ENCODE measurements around the gene GPR68.

GPR68 gene, protein sequence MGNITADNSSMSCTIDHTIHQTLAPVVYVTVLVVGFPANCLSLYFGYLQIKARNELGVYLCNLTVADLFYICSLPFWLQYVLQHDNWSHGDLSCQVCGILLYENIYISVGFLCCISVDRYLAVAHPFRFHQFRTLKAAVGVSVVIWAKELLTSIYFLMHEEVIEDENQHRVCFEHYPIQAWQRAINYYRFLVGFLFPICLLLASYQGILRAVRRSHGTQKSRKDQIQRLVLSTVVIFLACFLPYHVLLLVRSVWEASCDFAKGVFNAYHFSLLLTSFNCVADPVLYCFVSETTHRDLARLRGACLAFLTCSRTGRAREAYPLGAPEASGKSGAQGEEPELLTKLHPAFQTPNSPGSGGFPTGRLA

DNA sequence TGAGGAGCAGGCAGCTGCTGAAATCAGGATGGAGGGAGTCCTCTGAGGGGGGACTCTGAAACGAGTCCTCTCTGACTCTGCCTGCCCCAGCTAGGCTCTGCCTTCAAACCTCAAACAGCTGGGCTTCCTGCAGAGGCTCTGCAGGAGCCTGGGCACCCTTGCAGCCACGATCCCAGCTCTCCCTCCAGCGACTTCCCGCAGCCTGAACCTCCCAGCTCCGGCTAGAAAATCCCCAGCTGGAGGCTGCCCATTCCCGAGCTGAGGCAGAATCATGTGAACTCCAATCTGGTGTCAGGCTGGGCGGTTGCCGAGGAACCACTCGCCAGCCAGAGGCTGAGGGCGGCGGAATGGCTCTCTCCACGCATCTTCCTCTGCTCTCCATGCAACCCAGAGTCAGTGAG is at the start of gene GPR68:
TSS of gene GPR68 (minus strand) at position 204 of the 401 bp plus-strand sequence. CDS start 9,654 bp downstream, outside the sequence.
- no peak for DNase-seq

DNA sequence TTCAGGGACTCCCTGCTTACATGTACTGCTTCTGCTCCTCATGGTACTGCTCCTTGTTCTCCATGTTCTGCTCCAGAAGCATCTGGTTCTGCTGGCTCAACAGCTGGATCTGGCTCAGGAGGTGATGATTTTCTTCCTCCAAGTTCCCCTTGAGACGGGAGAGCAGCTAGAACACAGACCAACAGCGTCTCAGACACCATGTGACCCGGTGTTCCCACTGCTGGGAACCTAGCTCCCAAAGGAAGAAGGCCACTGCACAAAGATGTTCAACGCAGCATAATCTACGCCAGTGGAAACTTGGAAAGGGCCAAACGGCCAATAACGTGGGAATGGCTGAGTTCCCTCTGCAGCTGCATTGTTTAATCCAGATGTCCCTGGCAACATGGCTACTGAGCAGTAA is 49.6 kb upstream of the GPR68 start:
- no peak for DNase-seq

DNA sequence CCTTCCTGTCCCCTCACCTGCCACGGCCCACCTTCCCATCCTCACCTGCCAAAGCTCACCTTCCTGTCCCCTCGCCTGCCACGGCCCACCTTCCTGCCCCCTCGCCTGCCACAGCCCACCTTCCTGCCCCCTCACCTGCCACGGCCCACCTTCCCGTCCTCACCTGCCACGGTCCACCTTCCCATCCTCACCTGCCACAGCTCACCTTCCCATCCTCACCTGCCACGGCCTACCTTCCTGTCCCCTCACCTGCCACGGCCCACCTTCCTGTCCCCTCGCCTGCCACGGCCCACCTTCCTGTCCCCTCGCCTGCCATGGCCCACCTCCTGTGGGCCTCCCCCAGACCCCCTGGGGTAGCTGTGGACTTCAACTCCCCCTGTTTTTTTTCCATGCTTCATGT is 48.8 kb upstream of the GPR68 start:
- DNase-seq: no peak

DNA sequence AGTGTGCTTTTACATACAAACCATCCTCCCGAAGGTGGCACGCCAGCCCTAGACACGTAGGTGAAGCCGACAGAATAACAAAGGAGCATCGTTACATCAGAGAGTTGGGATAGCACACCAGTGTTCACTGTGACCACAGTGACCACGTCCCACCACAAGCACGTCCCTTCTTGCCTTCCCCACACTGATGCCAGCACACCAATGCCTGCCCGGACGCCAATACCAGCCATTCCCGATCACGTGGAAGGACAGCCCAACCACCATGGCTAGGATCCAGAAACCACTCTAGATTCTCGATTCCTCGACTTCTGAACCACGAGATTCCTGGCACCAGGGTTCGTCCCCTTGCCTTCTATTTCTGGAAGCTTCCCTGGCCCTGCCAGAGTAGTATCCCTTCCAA is 48.0 kb upstream of the GPR68 start:
- DNase-seq: no peak

DNA sequence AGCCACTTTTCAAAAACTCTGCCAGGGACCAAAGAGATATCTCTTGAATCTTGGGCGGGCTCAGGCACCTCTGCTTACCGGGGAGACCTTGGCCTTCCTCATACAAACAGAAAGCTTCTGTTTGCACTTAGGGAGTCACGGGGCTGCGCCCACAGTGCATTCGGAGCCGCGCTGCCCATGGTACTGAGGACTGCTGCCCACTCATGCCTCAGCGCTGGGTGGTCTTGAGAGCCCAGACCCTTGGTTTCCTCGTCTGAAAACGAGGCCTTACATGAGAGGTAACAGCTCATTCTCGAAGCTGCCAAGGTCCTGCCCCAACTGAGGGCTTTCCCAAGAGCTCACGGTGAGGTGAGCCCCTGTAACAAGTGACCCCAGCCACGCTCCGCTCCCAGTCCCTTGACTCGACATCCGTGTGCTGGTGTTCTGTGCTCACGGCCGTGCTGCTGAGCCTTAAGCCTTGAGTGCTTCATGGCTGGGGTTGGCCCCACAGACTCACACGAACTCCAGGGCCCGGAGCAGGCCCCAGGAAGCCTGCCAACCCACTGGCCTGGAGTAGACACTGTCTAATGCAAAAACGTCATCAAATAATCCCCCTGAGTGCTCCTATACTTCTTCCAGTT is 47.4 kb upstream of the GPR68 start:
- no peak for DNase-seq

DNA sequence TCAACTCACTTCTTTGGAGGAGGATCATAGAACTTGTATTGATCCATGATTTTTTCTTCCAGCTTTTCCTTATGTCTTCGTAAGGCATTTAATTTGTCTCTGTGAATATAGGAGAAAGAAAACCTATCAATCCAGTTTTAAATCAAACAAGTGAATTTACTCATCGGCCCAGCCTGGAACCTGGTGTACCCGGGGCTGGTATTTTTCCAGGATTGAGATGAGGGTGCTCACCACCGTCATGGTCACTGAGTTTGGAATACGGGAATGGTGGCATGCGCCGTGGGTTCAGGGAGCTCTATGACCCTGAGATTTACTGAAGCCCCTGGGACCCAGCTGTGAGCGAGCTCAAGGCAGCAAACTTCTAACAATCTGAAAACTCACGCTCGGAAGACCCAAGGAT is 46.5 kb upstream of the GPR68 start:
- DNase-seq: no peak

DNA sequence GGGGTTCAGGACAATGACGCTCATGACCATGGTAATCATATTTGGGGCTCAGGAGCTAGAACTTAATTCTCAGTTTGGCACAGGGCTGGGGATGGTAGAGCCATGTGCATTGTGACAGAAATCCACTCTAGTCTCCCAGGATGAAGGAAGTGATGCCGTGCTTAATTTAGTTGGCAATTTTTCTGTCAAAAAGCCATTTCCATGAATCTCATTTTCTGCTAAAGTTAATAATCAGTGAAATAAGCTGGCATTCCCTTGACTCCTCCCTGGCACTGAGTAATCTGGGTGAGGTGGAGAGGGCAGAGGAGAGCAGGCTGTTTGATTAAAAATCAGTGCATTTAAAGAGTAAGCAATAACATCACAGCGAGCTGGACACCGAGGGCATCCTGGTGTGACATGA is 45.0 kb upstream of the GPR68 start:
- DNase-seq: no peak

DNA sequence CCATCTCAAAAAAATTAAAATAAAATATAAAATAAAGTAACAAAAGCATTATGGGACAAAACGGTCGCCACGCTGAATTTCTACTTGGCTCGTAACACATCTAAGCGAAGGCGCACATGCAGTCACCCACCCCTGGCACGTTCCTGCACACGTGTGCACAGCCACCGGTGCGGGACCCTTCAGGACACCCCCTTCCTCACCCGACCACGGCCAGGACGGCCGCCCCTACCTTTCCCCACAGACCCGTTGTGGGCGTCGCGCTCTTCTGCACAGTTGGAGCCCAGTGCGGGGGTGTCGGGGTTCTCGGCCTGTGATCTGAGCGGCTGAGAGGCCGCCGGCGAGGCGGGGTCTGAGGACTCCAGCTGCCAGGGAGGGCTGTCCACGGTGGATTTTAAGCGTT is 44.4 kb upstream of the GPR68 start:
- no peak for DNase-seq

DNA sequence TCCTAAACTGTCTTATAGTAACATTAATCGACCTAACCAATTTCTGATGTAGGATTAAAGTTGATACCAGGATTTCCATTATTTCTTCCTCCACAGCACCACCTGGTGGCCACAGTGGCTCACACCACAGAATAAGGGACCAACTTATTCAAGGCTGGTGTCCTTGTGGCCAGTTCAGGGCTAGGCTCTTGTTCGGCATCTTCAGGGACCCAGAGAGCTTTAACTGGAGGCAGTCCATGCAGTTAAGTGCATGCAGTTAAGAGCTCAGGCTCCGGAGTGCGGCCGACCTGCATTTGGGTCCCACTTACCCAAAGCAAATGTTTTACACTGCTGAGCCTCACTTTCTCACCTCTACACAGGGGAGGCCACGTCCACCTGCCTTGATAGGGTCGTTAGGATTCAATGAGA is 42.0 kb upstream of the GPR68 start:
- peak; percentile 84 for DNase-seq

DNA sequence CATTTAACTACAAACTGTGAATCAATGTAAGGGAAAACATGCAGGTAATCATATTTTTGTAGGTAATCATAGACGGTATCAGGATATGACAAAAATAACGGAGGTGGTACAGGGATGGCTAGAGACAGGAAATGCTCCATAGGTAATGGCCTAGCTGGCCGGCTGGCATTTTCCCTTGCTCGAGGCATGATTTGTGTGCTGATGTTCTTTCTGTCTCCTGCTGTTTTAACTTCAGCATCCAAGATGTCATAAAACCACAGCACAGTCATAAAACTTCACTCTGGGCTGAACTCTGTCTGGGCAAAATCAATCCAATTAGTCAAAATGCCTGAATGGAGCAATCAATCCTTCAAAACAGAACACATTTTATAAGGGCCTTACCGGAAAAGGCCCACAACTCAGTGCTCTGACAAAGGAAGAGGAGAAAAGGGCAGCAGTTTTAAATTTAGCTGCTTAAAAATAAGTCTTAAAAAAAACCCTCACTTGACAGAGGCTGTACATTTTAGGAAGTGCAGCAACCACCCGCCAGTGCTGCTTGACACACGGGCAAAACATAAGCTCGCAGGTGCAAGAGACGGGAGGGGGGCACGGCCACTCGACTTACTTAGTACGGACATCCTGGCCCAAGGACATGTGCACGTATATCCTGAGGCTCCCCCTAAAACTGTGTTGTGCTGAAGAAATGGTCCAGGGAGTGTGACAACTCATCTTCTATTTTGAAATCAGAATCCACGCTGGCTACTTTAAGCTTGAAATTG is 40.5 kb upstream of the GPR68 start:
- no peak for DNase-seq

DNA sequence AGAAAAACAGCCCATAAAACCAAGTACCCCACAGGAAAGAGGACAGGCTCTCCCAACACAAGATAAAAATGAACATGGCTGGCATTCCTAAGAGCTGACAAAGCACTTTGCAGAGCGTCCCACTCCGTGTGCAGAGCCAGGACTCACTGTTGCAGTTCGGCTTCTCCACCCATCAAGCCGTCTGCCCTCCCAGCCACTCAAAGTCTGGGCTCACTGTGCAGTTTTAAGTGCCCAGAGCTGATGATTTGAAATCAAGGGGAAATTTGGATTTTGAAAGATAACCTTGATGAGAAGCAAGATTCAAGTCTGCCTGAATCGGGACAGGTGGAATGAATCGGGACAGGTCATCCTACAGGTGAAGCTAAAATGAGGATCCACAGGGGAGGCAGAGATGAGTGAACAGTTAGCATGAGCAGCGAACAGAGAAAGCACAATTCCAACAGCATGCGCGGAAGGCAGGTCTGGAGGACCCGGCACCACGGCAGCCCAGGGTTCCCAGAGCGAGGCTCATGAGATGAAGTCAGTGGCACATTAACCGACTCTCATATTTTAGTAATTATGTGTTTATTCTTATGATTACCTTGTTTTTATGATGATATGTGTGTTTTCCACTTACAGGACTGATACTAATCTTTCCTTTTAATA is 39.8 kb upstream of the GPR68 start:
- no peak for DNase-seq

DNA sequence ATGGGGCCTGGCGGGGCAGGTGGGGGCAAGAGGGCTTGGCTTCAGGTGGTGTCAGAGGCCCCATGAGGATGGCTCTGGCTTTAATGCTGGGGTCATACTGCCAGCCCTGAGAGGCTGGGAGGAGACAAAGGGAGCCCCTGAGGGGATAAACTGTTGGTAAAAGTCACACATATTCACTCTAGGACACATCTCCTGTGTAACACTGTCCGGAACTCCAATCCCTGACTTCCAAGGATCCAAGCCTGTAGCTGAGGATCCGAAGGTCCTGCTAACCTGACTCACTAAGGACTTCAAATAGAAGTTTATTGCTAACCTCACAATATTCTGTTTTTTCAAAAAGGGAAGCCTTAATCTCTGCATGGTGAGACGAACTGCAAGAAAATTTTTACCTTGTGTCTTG is 39.2 kb upstream of the GPR68 start:
- no peak for DNase-seq

DNA sequence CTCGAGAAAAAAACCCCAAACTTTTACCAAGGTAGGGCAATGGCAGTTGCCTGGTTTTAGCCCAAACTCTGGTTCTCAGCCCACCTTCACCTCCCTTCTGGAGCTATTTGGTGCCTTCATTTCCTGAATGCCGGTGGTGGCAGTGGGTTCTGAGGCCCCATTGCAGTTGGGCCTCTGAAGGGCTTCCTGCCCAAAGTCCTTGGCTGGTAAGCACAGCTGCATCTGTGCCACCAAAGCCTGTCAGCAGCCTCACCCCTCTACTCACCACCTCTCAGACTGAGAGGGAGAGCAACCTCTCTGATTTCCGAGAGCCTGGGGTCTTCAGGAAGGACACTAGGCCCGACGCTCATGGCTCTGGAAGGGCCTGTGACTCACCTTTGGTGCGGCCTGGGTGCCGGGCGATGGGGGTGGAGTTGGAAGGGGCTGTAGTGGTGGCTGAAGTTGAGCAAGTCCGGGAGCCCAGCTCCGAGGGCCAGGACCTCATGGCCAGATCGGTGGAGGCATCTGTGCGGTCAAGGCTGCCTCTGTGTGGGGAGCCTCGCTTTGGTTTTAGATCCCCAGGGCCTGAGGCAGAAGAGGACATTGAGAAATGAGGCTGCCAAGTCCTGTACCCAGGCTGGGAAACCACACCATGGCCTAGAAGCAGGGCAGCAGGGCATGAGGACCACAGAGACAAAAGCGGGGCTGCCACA is 38.6 kb upstream of the GPR68 start:
- no peak for DNase-seq

DNA sequence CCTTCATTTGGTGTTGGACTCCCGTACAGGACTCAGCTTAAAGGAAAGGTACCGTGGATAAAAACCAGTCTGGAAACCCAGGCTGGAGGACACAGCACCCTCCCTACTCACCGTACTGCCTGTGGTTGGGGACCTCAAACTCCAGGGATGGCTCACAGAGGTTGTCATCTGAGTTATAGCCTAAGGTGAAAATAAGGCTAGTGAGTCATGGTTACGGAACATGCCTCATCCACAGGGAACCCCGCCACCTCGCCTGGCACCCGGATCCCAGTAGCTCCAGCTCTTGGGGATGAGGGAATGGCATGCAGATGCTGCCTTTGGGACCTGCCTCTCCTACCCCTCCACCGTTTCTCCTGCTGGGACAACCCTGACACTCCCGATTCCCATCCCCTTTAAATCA is 36.8 kb upstream of the GPR68 start:
- no peak for DNase-seq

DNA sequence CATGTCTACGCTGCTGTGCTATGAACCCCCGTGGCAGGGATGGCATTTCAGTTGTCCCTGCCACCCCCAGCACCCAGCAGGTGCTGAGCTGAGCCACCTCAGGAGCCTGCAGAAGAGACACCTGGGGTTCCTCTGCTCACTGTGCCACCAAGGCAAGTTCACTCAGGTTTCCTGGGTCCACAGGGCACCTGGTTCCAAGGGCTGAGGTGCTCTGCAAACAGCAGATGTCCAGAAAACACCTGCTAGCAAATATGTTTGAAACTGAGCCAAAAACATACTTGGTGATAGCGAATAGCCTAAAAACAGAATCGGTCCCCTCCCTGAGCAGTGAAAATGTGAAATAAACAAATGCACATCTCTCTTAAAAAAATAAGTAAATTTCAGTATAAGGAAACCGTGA is 35.6 kb upstream of the GPR68 start:
- DNase-seq: no peak

DNA sequence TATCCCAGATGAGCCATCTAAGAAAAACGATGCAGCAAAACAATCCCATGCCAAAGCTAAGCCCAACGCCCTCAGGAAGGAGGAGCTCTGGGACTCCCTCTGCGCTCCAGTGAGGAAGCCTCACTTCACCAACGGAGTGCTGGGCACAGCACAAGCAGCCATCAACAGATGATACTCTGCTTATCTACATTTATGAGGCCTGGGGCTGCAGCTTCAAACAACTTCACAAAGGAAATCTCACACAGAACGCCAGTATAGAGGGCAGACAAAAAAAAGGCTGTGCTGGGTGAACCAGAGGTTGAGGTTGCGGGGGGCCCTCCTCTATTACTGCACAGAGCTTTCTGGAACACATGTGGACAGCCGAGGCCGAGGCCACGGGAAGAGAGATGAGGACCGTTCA is 34.9 kb upstream of the GPR68 start:
- DNase-seq: no peak

DNA sequence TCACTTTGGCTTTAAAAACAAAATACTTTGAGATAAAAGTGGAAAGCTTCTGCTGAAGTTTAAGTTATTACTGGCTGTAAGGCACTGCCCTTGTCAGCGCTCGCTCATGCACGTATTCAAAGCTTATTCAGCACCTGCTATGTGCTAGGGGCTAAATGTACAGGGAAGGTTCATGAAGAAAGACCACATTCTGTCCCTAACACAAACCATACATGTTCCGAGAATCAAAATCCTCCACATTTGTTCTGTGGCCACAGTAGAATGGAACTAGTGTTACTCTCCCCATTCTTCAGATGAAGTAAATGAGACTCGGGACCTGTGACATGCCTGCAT is 33.8 kb upstream of the GPR68 start:
- no peak for DNase-seq

DNA sequence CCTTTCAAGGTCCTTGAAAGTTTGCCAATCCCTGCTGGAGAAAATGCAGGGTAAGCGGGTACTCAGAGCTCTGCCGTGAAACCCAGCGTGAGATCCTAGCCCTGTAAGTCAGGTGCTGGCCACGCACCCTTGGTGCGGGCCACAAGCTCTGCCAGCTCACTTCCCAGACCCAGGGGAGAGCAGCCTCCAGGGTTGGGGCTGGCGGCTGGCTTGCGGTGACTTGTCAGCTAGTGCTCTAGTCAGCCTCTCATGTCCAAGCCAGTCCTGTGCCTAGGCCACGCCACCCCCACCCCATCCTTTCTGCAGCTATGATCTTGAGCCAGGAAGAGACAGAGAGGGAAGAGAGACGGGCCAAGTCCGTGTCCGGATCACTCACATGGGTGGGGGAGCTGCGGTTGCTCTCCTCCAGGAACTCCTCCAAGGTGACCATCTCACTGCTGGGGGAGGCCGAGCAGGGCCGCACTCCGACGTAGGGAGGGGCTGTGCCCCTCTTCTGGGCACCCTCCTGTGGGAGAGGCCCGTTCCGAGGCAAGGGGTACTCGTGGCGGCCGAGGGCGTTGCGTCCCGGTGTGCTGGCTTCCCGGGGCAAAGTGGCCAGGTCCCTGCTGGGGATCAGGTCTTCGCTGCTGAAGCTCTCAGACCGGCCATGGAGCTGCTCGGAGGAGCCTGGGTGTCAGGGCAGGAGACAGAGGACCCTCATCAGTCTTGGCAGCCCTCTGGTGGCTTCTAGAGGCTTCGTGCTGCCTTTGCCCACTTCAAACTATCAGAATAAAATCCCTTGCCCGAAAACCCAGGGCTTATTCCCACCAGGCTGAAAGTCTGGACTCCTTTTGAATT is 33.3 kb upstream of the GPR68 start:
- DNase-seq: no peak

DNA sequence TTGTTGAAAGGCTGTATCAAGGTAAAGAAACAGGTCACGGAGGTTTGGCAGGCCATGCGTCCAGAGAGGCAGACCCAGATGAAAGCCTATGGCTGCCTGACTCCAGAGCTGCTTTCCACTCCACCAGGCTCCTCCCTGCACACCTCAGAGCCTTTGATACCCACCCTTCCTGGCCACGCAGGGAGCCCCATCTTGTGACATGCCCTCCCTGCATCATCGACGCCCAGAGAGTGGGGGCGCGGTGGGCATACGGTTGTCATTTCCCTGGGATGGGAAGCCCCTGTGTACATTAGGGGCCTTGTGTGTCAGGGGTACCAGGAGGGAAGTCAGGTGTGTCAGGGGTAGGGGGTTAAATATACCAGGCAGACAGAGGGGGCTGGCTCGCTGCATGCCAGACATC is 30.3 kb upstream of the GPR68 start:
- DNase-seq: no peak

DNA sequence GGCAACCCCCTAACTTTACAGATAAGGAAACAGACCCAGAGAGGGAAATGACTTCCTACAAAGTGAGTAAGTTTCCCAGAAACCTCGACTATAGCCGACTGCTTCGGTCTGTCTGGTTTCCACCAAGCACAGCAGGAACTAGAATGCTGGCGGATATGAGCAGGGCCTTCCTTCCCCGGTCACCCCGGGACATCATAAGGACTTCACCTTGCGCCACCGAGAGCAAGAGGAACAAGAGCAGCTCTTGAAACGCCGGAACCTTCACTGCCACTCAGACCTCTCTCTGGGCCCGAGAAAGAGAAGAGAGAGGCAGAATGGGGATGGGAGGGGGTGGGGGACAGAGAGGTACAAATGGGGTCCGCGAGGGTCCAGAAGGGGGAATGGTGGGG is 29.4 kb upstream of the GPR68 start:
- DNase-seq: no peak

DNA sequence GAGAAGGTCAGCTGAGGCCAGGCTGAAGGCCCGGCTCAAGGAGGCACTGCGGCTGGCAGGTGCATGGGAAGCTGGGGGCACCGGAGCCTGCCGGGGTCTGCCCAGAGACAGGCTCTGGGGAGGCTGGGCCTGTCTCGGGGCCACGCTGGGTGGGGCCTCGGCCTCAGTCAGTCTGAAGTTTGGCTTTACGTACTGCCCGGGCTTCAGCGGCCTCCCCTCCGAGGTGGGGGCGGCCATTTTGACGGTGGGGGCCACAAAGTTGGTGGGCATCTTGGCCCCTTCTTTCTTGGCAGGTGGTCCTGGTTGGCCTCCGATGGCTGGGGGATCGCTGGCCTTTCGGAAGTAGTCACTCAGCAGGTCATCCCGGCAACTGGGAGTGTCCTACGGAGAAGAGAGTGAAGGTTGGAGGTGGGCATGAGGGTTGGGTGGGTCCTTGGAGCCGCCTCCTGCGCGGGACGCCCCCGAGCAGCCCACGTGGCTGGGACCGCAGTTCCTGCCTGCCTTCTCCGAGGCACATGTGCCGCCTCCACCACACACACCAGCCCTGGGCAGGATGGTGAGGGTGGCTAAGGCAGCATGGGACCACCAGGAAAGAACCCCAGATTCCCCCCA is 28.9 kb upstream of the GPR68 start:
- DNase-seq: no peak

All from activated CD4-positive, alpha-beta T cell treated with anti-CD3 and anti-CD28 coated beads, Interleukin-2, amount 50 U/mL, for 1 hour (primary cell).